Measurements from ENCODE around the gene MMP7. TPM values are rescaled to one million over a fixed set of nuclear protein-coding genes. Genes with fewer than 3 reads are reported as not detected.

Gene MMP7
- total RNA-seq, 1 experiment from 2014 or later: not detected

GRCh38 chr11:102487214-102487613 is 43.3 kb downstream of the MMP7 start:
- H3K79me2 ChIP-seq (ENCODE audit: insufficient read depth, low read length): no peaks in the 10 kb centered on the region
- H2BK15ac ChIP-seq (ENCODE audit: low read depth, low read length): no peak overlapping the region
- H2AFZ ChIP-seq (ENCODE audit: low read length): no peak overlapping the region
- H3K23me2 ChIP-seq (ENCODE audit: insufficient read length, low read depth, low read length, poor library complexity, severe bottlenecking): no peaks in the 10 kb centered on the region
- DNase-seq: no peak
- H3K27ac Mint-ChIP-seq: no peak overlapping the region
- no peaks in the 10 kb centered on the region for H3K27me3 Mint-ChIP-seq (ENCODE audit: low read depth)
- no peak overlapping the region for H3K18ac ChIP-seq (ENCODE audit: insufficient read length, low read depth, low read length)
- H4K20me1 ChIP-seq (ENCODE audit: control insufficient read depth, insufficient read depth, insufficient read length): no peaks in the 10 kb centered on the region
- no peak overlapping the region for H3K14ac ChIP-seq (ENCODE audit: insufficient read depth, low read length)
- no peak overlapping the region for H3K4me3 Mint-ChIP-seq
- H3K9ac ChIP-seq (ENCODE audit: extremely low read depth, insufficient read length, low read length): no peak overlapping the region
- H4K8ac ChIP-seq (replicated peaks; ENCODE audit: insufficient read length, low read depth, low read length): no peak overlapping the region
- no peaks in the 10 kb centered on the region for H3K79me1 ChIP-seq (ENCODE audit: insufficient read depth, low read depth, low read length, poor library complexity, severe bottlenecking)
- H4K91ac ChIP-seq (ENCODE audit: insufficient read length, low read depth, low read length): no peak overlapping the region
- H2BK120ac ChIP-seq (ENCODE audit: low read depth, low read length, poor library complexity, severe bottlenecking): no peak overlapping the region
- no peak overlapping the region for H3T11ph ChIP-seq (ENCODE audit: low read length)
- H2AK5ac ChIP-seq (ENCODE audit: insufficient read length, low read length): no peak overlapping the region
- H3K56ac ChIP-seq (ENCODE audit: insufficient read length, low read depth, low read length): no peak overlapping the region
- no peak overlapping the region for H3K4ac ChIP-seq (ENCODE audit: low read depth, low read length)
- 0 out of 4 replicates have a peak, but pooled peaks cover 0 to 4% of the 10 kb centered on the region in 2 experiments for H3K4me1 Mint-ChIP-seq
- H2BK5ac ChIP-seq (ENCODE audit: insufficient read length, low read length): no peak overlapping the region
- no peaks in the 10 kb centered on the region for H3K9me3 Mint-ChIP-seq
- WGBS (ENCODE audit: extremely low coverage, insufficient read length, low lambda C conversion rate): no CpG with 5 or more reads among the region's 1 CpG
- H4K5ac ChIP-seq (ENCODE audit: insufficient read length, low read depth, low read length): no peak overlapping the region
- H3K4me2 ChIP-seq (ENCODE audit: insufficient read depth, insufficient read length, low read length): no peak overlapping the region
- H3K27ac ChIP-seq (ENCODE audit: insufficient read length, low read depth, low read length): no peak overlapping the region
- H3K9me3 ChIP-seq (ENCODE audit: control insufficient read depth, low read depth, low read length): no peaks in the 10 kb centered on the region
- H3K27me3 ChIP-seq (ENCODE audit: insufficient read depth, low read length): no peaks in the 10 kb centered on the region
- H3K23ac ChIP-seq (ENCODE audit: insufficient read length, low read depth, low read length): no peak overlapping the region
- H2BK12ac ChIP-seq (ENCODE audit: insufficient read length, low read depth, low read length): no peak overlapping the region
- no peak for TF ChIP-seq CTCF (conservative IDR thresholded peaks at IDR 0.05)
- H2BK20ac ChIP-seq (ENCODE audit: low read depth, low read length, poor library complexity, severe bottlenecking): no peak overlapping the region
- no peaks in the 10 kb centered on the region for H3K4me1 ChIP-seq (ENCODE audit: insufficient read depth, low read length)
- no peaks in the 10 kb centered on the region for H3K36me3 Mint-ChIP-seq (ENCODE audit: insufficient read depth in 1 of 3, low read depth in 3 of 3)
